PC-3 (cell line): ENCODE data around the gene EDN3.

Source experiments
- EZH2 ChIP-seq: fragments of 300-600 bp; sonication (generic); IDR thresholded peaks from one replicate; pipeline ENCODE4 v1.6.1; 2017; ENCODE audit warnings: antibody characterized with exemption, mild to moderate bottlenecking, low read length; ENCODE audit not compliant: unreplicated experiment
- TF ChIP-seq, protein P1 (sequence below): fragments of 300-600 bp; sonication (generic); conservative IDR thresholded peaks from 2 replicates; pipeline ENCODE4 v1.5.1; 2017; ENCODE audit warnings: antibody characterized with exemption, low read depth, mild to moderate bottlenecking, low read length

- TF ChIP-seq EZH2, result no peak
- TF ChIP-seq, protein P1, sequence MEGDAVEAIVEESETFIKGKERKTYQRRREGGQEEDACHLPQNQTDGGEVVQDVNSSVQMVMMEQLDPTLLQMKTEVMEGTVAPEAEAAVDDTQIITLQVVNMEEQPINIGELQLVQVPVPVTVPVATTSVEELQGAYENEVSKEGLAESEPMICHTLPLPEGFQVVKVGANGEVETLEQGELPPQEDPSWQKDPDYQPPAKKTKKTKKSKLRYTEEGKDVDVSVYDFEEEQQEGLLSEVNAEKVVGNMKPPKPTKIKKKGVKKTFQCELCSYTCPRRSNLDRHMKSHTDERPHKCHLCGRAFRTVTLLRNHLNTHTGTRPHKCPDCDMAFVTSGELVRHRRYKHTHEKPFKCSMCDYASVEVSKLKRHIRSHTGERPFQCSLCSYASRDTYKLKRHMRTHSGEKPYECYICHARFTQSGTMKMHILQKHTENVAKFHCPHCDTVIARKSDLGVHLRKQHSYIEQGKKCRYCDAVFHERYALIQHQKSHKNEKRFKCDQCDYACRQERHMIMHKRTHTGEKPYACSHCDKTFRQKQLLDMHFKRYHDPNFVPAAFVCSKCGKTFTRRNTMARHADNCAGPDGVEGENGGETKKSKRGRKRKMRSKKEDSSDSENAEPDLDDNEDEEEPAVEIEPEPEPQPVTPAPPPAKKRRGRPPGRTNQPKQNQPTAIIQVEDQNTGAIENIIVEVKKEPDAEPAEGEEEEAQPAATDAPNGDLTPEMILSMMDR, result no peak
Observed at GRCh38 chr20:59354460-59354859, 54.0 kb downstream of the EDN3 start.
